Measurements from ENCODE around the gene WDR90.

DNA sequence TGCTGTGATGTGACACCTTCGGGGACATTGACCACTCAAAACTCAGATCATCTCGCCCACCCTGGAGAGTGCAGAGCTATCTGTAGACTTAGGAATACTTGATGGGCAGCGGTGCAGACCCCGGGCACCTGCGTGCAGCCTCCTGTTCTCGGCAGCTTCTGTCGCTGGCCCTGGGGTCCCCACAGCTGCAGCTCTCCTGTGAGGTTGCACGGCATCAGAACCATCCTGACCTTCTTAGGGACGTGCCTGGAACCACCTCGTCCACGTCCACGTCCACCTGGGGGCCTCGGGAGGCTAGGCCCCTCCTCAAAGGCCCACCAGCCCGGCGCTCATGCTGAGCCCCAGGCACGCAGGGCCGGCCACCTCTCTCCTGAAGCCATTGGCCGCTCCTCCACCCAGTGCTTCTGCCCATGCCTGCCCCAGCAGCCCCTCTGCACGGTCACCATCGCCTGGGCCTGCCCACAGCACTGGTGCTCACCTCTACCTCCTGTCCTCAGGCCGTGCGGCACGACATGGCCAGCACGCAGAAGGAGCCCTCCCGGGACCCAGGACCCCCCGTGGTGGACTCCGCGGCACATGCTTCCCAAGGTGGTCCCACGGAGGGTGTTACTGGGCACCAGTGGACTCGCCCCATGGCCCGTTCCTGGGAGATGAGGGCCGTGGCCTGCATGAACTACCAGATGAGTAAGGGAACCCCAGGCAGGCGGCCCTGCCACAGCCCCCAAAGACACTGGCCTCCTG lies 20.7 kb upstream of the WDR90 start:
- TF ChIP-seq, protein P1, sequence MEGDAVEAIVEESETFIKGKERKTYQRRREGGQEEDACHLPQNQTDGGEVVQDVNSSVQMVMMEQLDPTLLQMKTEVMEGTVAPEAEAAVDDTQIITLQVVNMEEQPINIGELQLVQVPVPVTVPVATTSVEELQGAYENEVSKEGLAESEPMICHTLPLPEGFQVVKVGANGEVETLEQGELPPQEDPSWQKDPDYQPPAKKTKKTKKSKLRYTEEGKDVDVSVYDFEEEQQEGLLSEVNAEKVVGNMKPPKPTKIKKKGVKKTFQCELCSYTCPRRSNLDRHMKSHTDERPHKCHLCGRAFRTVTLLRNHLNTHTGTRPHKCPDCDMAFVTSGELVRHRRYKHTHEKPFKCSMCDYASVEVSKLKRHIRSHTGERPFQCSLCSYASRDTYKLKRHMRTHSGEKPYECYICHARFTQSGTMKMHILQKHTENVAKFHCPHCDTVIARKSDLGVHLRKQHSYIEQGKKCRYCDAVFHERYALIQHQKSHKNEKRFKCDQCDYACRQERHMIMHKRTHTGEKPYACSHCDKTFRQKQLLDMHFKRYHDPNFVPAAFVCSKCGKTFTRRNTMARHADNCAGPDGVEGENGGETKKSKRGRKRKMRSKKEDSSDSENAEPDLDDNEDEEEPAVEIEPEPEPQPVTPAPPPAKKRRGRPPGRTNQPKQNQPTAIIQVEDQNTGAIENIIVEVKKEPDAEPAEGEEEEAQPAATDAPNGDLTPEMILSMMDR (IDR thresholded peaks at IDR 0.05): no peak
- TF ChIP-seq POLR2A (IDR thresholded peaks at IDR 0.05): no peak
